SK-N-SH treated with all-trans-retinoic acid at 6 μM for 48 hours (cell line): Measurements from ENCODE around the gene ASIC1.

Experiments
- ATAC-seq: fragments of 200-7000 bp; cut with Tn5 transposase; 3 replicates; pipeline ENCODE4 v1.9.1; 2020; ENCODE audit warnings: mild to moderate bottlenecking, moderate library complexity
- CSDC2 ChIP-seq: fragments of 250-450 bp; sonication (Bioruptor Pico); IDR thresholded peaks from 2 replicates; pipeline ENCODE4 v1.5.0; 2020; ENCODE audit warnings: mild to moderate bottlenecking, moderate library complexity
- ESRRG ChIP-seq: fragments of 250-450 bp; sonication (Bioruptor Pico); IDR thresholded peaks from 2 replicates; pipeline ENCODE4 v1.6.1; 2021; ENCODE audit warnings: mild to moderate bottlenecking
- OSR1 ChIP-seq: fragments of 250-450 bp; sonication (Bioruptor Pico); IDR thresholded peaks from 2 replicates; pipeline ENCODE4 v1.8.0; 2022; ENCODE audit warnings: moderate library complexity, mild to moderate bottlenecking, inconsistent platforms
- PPARA ChIP-seq: fragments of 250-450 bp; sonication (Bioruptor Pico); IDR thresholded peaks from 2 replicates; pipeline ENCODE4 v1.5.0; 2020; ENCODE audit warnings: mild to moderate bottlenecking, borderline replicate concordance
- RARB ChIP-seq: fragments of 250-450 bp; sonication (Bioruptor Pico); IDR thresholded peaks from 2 replicates; pipeline ENCODE4 v1.8.0; 2021; ENCODE audit warnings: mild to moderate bottlenecking, moderate library complexity
- SNAI2 ChIP-seq: fragments of 250-450 bp; sonication (Bioruptor Pico); IDR thresholded peaks from 2 replicates; pipeline ENCODE4 v1.5.0; 2020; ENCODE audit warnings: mild to moderate bottlenecking, moderate library complexity
- TCF4 ChIP-seq: fragments of 250-450 bp; sonication (Bioruptor Pico); IDR thresholded peaks from 2 replicates; pipeline ENCODE4 v1.8.0; 2021; ENCODE audit warnings: mild to moderate bottlenecking, moderate library complexity, borderline replicate concordance
- ZC3H10 ChIP-seq: fragments of 250-450 bp; sonication (Bioruptor Pico); IDR thresholded peaks from 2 replicates; pipeline ENCODE4 v1.5.1; 2021; ENCODE audit warnings: mild to moderate bottlenecking, moderate library complexity
- ZFP3 ChIP-seq: fragments of 250-450 bp; sonication (Bioruptor Pico); IDR thresholded peaks from 2 replicates; pipeline ENCODE4 v1.5.0; 2020; ENCODE audit warnings: mild to moderate bottlenecking, moderate library complexity
- ZFP30 ChIP-seq: fragments of 450-650 bp; formaldehyde crosslinking; IDR thresholded peaks from 2 replicates; pipeline ENCODE4 v1.5.0; 2022; ENCODE audit warnings: mild to moderate bottlenecking, moderate library complexity
- ZNF565 ChIP-seq: fragments of 450-650 bp; formaldehyde crosslinking; conservative IDR thresholded peaks from 2 replicates; pipeline ENCODE4 v1.5.0; 2020; ENCODE audit warnings: low read depth, mild to moderate bottlenecking, moderate library complexity
- ZNF70 ChIP-seq: fragments of 450-650 bp; formaldehyde crosslinking; IDR thresholded peaks from 2 replicates; pipeline ENCODE4 v1.5.0; 2020; ENCODE audit warnings: mild to moderate bottlenecking, moderate library complexity
- ZNF8 ChIP-seq: fragments of 450-650 bp; formaldehyde crosslinking; IDR thresholded peaks from 2 replicates; pipeline ENCODE4 v1.5.0; 2020; ENCODE audit warnings: mild to moderate bottlenecking, moderate library complexity
- TF ChIP-seq, protein P1 (sequence below): fragments of 250-450 bp; sonication (Bioruptor Pico); IDR thresholded peaks from 2 replicates; pipeline ENCODE4 v1.5.0; 2020; ENCODE audit warnings: mild to moderate bottlenecking, moderate library complexity
- TF ChIP-seq, protein P2 (sequence below): fragments of 250-450 bp; sonication (Bioruptor Pico); IDR thresholded peaks from 2 replicates; pipeline ENCODE4 v1.5.1; 2021; ENCODE audit warnings: mild to moderate bottlenecking, moderate library complexity
- TF ChIP-seq, protein P3 (sequence below): fragments of 250-450 bp; sonication (Bioruptor Pico); IDR thresholded peaks from 2 replicates; pipeline ENCODE4 v1.5.1; 2020; ENCODE audit warnings: low read depth, mild to moderate bottlenecking, moderate library complexity
- TF ChIP-seq, protein P4 (sequence below): fragments of 250-450 bp; sonication (Bioruptor Pico); IDR thresholded peaks from 2 replicates; pipeline ENCODE4 v1.8.0; 2020; ENCODE audit warnings: mild to moderate bottlenecking, moderate library complexity, borderline replicate concordance

ASIC1 gene

DNA sequence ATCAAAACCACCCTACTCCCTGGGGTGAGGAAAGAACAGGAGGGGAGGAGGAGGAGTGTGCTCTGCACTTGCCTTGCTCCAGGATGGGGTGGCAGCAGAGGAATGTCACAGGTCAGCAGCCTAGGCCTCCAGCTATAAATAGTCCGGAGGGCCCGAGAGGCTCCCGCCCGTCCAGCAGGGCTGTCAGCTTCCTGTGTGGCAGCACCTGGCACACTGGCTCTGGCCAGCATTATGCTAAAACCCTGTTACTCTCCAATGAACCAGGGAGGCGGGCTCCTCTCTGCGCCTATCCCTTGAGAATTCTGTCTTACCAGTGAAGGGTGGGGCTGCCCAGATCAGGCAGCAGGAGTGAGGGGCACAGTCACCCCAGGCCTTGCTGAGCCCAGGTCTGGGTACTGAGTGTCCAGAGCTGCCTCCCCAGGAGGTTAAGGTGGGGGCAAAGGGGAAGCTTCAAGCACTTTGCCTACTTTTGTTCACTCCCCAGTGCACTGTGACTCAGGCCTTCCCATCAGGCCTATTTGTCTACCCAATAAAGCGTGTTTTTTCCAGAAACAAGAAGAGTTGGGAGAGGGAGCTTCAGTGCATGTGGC is 53.5 kb downstream of the ASIC1 start:
- TF ChIP-seq, protein P1, sequence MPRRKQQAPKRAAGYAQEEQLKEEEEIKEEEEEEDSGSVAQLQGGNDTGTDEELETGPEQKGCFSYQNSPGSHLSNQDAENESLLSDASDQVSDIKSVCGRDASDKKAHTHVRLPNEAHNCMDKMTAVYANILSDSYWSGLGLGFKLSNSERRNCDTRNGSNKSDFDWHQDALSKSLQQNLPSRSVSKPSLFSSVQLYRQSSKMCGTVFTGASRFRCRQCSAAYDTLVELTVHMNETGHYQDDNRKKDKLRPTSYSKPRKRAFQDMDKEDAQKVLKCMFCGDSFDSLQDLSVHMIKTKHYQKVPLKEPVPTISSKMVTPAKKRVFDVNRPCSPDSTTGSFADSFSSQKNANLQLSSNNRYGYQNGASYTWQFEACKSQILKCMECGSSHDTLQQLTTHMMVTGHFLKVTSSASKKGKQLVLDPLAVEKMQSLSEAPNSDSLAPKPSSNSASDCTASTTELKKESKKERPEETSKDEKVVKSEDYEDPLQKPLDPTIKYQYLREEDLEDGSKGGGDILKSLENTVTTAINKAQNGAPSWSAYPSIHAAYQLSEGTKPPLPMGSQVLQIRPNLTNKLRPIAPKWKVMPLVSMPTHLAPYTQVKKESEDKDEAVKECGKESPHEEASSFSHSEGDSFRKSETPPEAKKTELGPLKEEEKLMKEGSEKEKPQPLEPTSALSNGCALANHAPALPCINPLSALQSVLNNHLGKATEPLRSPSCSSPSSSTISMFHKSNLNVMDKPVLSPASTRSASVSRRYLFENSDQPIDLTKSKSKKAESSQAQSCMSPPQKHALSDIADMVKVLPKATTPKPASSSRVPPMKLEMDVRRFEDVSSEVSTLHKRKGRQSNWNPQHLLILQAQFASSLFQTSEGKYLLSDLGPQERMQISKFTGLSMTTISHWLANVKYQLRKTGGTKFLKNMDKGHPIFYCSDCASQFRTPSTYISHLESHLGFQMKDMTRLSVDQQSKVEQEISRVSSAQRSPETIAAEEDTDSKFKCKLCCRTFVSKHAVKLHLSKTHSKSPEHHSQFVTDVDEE (CRISPR knock-in tag), result no peak
- TF ChIP-seq ZFP30 (CRISPR knock-in tag) (no peak), ESRRG (CRISPR knock-in tag) (no peak), TCF4 (CRISPR knock-in tag) (no peak), CSDC2 (CRISPR knock-in tag) (no peak), ZNF70 (CRISPR knock-in tag) (no peak)
- ATAC-seq, result no peak

DNA sequence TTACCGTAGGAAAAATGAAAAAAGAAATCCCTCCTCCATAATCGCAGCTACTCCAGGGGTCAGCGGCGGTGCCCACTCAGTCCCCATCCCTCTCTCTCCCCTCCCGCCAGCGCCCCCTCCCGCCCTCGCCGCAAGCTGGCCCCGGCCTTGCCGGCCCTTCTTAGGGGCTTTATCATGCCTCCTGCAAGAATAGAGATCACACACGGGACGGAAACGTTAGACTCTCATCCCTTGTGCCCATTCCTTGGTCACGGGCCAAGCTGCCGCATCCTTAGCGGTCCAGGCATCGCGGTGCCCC is 53.9 kb downstream of the ASIC1 start:
- ATAC-seq, result peak; percentile 2; the same call in 2 of the 3 replicates
- TF ChIP-seq ZC3H10 (CRISPR knock-in tag) (no peak), RARB (CRISPR knock-in tag) (no peak)
- TF ChIP-seq, all 23 proteins: peak for 0

DNA sequence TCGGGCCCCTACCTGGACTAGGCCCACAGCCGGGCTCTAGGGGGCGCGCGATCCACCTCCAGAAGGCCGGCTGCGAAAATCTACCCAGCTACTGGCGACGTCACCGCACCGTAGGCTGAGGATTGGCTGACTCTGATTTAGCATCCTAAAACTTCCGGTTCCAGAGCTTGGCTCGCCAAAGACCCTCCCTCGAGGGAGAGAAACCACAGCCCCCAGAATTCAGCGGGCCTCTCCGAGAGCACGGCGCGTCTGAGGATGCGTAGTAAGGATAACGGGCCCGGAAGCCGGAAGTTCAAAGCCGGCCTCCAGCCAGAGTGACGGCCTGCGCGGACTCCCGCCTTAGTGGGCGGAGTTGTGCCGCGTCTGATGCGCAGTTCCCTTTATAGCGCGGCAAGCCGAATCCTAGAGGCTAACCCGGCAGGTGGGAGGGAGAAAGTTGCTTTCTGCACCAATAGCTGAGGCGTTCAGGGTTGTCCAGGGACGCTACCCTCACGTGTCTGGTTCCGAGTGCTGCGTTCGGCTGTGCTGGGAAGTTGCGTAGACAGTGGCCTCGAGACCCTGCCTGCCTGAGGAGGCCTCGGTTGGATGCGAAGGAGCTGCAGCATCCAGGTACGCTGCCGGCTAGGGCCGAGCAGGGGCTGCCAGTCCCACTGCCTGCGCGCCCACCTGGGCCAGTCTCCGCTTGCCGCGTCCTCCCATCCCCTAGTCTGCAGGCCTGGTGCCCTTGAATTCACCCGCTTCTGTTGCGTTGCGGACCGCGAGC is 54.5 kb downstream of the ASIC1 start, which contains the start of gene COX14:
Gene COX14, plus strand, starts transcription at position 544 of the 763 bp plus-strand sequence. CDS start 7,808 bp downstream, outside the sequence.
- no peak for TF ChIP-seq TCF4 (CRISPR knock-in tag)
- TF ChIP-seq ZFP3 (CRISPR knock-in tag), result 0 out of 2 replicates have a peak, but pooled peaks have one; percentile 14
- TF ChIP-seq ESRRG (CRISPR knock-in tag), result no peak
- peak; percentile 94 for ATAC-seq

DNA sequence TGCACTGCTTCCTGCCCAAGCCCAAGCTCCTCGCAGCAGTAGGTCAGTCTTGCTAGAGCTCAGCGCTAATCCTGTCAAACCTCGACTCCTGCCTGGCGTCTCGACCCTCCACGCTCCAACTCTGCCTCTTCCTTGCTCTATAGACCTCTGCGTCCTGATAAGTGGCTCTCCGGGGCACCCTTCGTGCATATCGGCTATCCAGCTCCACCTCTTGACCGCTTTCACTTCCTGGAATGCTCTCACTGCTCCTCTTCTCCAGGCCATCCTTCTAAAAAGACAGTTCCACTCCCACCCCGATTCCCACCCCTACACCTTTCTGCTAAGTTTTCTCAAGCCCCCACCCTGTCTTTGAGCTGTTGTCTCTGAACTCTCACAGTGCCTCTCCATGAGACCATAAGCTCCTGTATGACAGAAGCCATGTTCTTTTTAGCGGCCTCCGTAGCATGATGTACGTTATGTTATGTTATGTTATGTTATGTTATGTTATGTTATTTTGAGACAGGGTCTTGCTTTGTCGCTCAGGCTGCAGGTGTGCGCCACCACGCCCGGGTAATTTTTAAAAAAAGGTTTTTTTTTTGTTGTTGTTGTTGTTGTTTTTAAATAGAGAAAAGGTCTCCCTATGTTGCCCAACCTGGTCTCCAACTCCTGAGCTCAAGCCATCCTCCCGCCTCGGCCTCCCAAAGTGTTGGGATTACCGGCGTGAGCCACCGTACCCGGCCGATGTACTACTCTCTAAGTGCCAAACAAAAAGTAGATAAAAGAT is 55.2 kb downstream of the ASIC1 start:
- peak; percentile 41 for ATAC-seq
- no peak for TF ChIP-seq RARB (CRISPR knock-in tag)
- TF ChIP-seq SNAI2 (CRISPR knock-in tag), result no peak
- no peak for TF ChIP-seq ZFP3 (CRISPR knock-in tag)
- no peak for TF ChIP-seq ZFP30 (CRISPR knock-in tag)
- no peak for TF ChIP-seq PPARA
- TF ChIP-seq ZNF8 (CRISPR knock-in tag), result no peak
- no peak for TF ChIP-seq ZC3H10 (CRISPR knock-in tag)
- no peak for TF ChIP-seq OSR1 (CRISPR knock-in tag)
- TF ChIP-seq, protein P1 (CRISPR knock-in tag), result no peak
- TF ChIP-seq, protein P2, sequence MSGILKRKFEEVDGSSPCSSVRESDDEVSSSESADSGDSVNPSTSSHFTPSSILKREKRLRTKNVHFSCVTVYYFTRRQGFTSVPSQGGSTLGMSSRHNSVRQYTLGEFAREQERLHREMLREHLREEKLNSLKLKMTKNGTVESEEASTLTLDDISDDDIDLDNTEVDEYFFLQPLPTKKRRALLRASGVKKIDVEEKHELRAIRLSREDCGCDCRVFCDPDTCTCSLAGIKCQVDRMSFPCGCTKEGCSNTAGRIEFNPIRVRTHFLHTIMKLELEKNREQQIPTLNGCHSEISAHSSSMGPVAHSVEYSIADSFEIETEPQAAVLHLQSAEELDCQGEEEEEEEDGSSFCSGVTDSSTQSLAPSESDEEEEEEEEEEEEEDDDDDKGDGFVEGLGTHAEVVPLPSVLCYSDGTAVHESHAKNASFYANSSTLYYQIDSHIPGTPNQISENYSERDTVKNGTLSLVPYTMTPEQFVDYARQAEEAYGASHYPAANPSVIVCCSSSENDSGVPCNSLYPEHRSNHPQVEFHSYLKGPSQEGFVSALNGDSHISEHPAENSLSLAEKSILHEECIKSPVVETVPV (CRISPR knock-in tag), result no peak
- no peak for TF ChIP-seq ESRRG (CRISPR knock-in tag)
- TF ChIP-seq, protein P3, sequence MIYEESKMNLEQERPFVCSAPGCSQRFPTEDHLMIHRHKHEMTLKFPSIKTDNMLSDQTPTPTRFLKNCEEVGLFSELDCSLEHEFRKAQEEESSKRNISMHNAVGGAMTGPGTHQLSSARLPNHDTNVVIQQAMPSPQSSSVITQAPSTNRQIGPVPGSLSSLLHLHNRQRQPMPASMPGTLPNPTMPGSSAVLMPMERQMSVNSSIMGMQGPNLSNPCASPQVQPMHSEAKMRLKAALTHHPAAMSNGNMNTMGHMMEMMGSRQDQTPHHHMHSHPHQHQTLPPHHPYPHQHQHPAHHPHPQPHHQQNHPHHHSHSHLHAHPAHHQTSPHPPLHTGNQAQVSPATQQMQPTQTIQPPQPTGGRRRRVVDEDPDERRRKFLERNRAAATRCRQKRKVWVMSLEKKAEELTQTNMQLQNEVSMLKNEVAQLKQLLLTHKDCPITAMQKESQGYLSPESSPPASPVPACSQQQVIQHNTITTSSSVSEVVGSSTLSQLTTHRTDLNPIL, result no peak
- TF ChIP-seq TCF4 (CRISPR knock-in tag), result no peak
- TF ChIP-seq, protein P4, sequence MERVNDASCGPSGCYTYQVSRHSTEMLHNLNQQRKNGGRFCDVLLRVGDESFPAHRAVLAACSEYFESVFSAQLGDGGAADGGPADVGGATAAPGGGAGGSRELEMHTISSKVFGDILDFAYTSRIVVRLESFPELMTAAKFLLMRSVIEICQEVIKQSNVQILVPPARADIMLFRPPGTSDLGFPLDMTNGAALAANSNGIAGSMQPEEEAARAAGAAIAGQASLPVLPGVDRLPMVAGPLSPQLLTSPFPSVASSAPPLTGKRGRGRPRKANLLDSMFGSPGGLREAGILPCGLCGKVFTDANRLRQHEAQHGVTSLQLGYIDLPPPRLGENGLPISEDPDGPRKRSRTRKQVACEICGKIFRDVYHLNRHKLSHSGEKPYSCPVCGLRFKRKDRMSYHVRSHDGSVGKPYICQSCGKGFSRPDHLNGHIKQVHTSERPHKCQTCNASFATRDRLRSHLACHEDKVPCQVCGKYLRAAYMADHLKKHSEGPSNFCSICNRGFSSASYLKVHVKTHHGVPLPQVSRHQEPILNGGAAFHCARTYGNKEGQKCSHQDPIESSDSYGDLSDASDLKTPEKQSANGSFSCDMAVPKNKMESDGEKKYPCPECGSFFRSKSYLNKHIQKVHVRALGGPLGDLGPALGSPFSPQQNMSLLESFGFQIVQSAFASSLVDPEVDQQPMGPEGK (CRISPR knock-in tag), result no peak
- TF ChIP-seq CSDC2 (CRISPR knock-in tag), result no peak
- TF ChIP-seq ZNF565 (CRISPR knock-in tag), result no peak
